ENCODE results near the gene KRTAP20-1.

KRTAP20-1 gene

GRCh38 chr21:30652891-30653290, 36.7 kb downstream of the KRTAP20-1 start:
- no peak for DNase-seq
